OCI-LY3 (cell line): ENCODE measurements around the gene SH2D4B.

Experiments
- H2AFZ ChIP-seq: fragments of 200-600, 300-600 bp; shearing (Covaris generic); 2 replicates; pipeline ENCODE4 v1.6.0; 2014; ENCODE audit warnings: antibody characterized with exemption, low read depth, low read length
- H3K27ac ChIP-seq: fragments of 200-600, 300-600 bp; sonication (generic); 2 replicates; pipeline ENCODE4 v1.5.1; 2014; ENCODE audit warnings: mild to moderate bottlenecking, low read length, moderate library complexity, mixed read lengths
- H3K27me3 ChIP-seq: fragments of 200-600, 300-600 bp; sonication (generic); 2 replicates; pipeline ENCODE4 v1.6.1; 2014; ENCODE audit warnings: low read depth, low read length, mixed read lengths
- H3K36me3 ChIP-seq: fragments of 200-600, 300-600 bp; sonication (generic); replicated peaks from 2 replicates; pipeline ENCODE3; 2014; ENCODE audit warnings: low read depth, low read length, mixed read lengths
- H3K4me1 ChIP-seq: fragments of 300-600, 200-600 bp; sonication (generic); 2 replicates; pipeline ENCODE4 v1.6.1; 2014; ENCODE audit warnings: low read length, mixed read lengths
- H3K4me2 ChIP-seq: fragments of 200-600, 300-600 bp; sonication (generic); 2 replicates; pipeline ENCODE4 v1.6.1; 2014; ENCODE audit warnings: low read length, mixed read lengths
- H3K4me3 ChIP-seq: fragments of 300-600, 200-600 bp; sonication (generic); 2 replicates; pipeline ENCODE4 v1.5.1; 2014; ENCODE audit warnings: antibody characterized with exemption, mild to moderate bottlenecking, low read length, moderate library complexity
- H3K79me2 ChIP-seq: fragments of 300-600, 200-600 bp; shearing (Covaris generic); 2 replicates; pipeline ENCODE4 v1.6.1; 2014; ENCODE audit warnings: mild to moderate bottlenecking, low read length, mixed read lengths
- H3K9ac ChIP-seq: fragments of 300-600, 200-600 bp; shearing (Covaris generic); 2 replicates; pipeline ENCODE4 v1.6.0; 2014; ENCODE audit warnings: mild to moderate bottlenecking, low read length, moderate library complexity
- H3K9me3 ChIP-seq: fragments of 200-600, 300-600 bp; shearing (Covaris generic); 2 replicates; pipeline ENCODE4 v1.6.1; 2014; ENCODE audit warnings: low read length, mixed read lengths; ENCODE audit not compliant: insufficient read depth
- H4K20me1 ChIP-seq: fragments of 200-600, 300-600 bp; sonication (generic); 2 replicates; pipeline ENCODE4 v1.6.1; 2016; ENCODE audit warnings: low read length, mixed read lengths; ENCODE audit not compliant: insufficient read depth
- EZH2phosphoT487 ChIP-seq: fragments of 200-600 bp; shearing (Covaris generic); IDR thresholded peaks from 2 replicates; pipeline ENCODE4 v1.6.1; 2018; ENCODE audit warnings: antibody characterized with exemption, mixed run types, low read depth
- TF ChIP-seq, protein P1 (sequence below): fragments of 200-600, 300-600 bp; sonication (generic); IDR thresholded peaks from 2 replicates; pipeline ENCODE4 v1.5.1; 2014; ENCODE audit warnings: antibody characterized with exemption, low read length, low read depth

SH2D4B gene

DNA sequence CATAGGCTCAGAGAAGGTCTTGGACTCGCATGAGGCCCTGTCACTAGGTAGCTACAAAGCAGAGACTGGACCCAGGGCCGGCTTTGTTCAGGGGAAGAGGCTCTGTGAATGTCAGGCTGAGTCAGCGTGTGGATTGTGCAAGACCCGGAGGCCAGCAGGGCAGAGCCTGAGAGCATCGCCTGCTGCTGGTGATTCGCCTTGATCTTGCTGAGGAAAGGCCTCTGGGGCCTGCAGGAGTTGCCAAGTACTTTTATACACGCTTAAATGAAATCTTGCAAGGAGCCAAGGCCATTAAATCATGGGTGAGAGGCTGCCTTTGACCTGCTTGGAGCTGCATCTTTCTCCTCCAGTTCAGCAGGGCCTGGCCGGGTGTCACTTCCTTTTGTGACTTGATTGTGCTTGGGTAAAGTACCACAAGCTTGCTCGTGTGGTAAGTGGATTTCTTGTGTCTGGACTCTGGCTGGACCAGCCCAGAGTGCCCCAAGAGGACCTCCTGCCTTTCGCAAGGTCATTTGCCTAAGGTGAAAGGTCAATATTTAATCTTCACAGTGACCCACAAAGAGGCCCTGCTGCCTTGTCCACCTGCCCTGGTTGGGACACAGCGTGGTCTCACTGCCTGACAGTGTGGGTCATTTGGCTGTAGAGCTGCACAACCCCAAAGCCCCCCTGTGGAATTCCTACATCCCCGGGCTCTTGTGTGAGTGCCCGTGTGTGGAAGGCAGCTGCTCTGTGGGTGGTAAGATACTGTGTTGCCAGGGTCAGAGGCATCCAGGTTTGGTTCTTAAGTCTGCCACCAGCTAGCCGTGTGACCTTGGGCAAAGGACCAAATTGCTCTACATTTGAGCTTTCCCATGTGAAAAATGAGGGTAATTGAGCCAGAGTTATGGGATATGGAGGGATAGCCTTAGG, 38.6 kb upstream of the SH2D4B start:
- H3K27me3 ChIP-seq, result no peaks in the 10 kb centered on the region
- H3K9ac ChIP-seq, result no peak overlapping the region
- peaks cover 6% of the 10 kb centered on the region; the same call in 1 of the 2 replicates for H3K9me3 ChIP-seq
- peaks cover 24% of the 10 kb centered on the region; the same call in 1 of the 2 replicates for H4K20me1 ChIP-seq
- H3K79me2 ChIP-seq, result no peaks in the 10 kb centered on the region
- no peaks in the 10 kb centered on the region for H3K4me1 ChIP-seq
- no peak overlapping the region for H3K4me3 ChIP-seq
- no peak overlapping the region for H3K27ac ChIP-seq
- H2AFZ ChIP-seq, result no peak overlapping the region
- no peak overlapping the region for H3K4me2 ChIP-seq
- TF ChIP-seq, protein P1, sequence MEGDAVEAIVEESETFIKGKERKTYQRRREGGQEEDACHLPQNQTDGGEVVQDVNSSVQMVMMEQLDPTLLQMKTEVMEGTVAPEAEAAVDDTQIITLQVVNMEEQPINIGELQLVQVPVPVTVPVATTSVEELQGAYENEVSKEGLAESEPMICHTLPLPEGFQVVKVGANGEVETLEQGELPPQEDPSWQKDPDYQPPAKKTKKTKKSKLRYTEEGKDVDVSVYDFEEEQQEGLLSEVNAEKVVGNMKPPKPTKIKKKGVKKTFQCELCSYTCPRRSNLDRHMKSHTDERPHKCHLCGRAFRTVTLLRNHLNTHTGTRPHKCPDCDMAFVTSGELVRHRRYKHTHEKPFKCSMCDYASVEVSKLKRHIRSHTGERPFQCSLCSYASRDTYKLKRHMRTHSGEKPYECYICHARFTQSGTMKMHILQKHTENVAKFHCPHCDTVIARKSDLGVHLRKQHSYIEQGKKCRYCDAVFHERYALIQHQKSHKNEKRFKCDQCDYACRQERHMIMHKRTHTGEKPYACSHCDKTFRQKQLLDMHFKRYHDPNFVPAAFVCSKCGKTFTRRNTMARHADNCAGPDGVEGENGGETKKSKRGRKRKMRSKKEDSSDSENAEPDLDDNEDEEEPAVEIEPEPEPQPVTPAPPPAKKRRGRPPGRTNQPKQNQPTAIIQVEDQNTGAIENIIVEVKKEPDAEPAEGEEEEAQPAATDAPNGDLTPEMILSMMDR, result no peak
- no peak for TF ChIP-seq EZH2phosphoT487
- H3K36me3 ChIP-seq, result peaks cover 26% of the 10 kb centered on the region

DNA sequence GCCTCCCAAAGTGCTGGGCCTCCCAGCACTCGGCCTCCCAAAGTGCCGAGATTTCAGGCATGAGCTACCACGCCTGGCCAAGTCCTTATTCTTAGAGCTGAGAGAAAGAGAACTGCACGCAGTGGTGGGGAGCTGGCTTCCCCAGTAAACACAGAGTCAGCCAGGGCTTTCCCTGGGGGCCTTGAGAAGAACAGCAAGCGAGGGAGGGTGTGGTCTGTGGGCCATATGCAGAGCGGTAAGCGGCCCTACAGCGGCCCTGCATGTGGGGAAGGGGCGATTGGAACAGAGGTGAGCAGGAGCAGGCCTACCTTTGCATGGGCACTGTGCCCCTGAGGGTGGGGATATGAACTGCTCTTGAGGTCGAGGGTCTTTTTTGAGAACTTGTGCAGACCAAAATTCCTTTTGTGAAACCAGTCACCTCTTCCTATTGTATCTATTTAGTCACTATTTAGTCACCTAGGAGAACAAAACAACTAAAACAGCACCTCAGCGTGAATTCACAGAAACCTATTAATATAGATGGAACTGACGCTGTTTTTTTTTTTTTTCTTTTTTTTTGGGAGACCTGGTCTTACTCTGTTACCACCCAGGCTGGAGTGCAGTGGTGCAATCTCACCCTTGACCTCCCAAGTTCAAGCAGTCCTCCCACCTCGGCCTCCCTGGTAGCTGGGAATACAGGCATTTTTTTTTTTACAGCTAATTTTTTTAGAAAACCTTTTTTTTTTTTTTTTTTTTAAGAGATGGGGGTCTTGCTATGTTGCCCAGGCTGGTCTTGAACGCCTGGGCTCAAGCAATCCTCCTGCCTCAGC, 36.9 kb upstream of the SH2D4B start:
- Histone ChIP-seq H3K9me3 (peaks cover 6% of the 10 kb centered on the region; the same call in 1 of the 2 replicates), H2AFZ (no peak overlapping the region), H3K4me1 (no peaks in the 10 kb centered on the region), H3K27ac (no peak overlapping the region), H3K9ac (no peak overlapping the region), H4K20me1 (peaks cover 27% of the 10 kb centered on the region; the same call in 1 of the 2 replicates), H3K4me3 (no peak overlapping the region), H3K79me2 (no peaks in the 10 kb centered on the region), H3K4me2 (no peak overlapping the region), H3K27me3 (no peaks in the 10 kb centered on the region), H3K36me3 (peaks cover 14% of the 10 kb centered on the region)
- TF ChIP-seq, protein P1, result no peak
- no peak for TF ChIP-seq EZH2phosphoT487

- H3K9ac ChIP-seq, result no peak overlapping the region
- TF ChIP-seq, protein P1, result no peak
- TF ChIP-seq EZH2phosphoT487, result no peak
- H4K20me1 ChIP-seq, result peaks cover 27% of the 10 kb centered on the region; the same call in 1 of the 2 replicates
- H3K27me3 ChIP-seq, result no peaks in the 10 kb centered on the region
- H3K4me2 ChIP-seq, result no peak overlapping the region
- H3K4me1 ChIP-seq, result no peaks in the 10 kb centered on the region
- H3K27ac ChIP-seq, result no peak overlapping the region
- no peak overlapping the region for H2AFZ ChIP-seq
- H3K4me3 ChIP-seq, result no peak overlapping the region
- peaks cover 2% of the 10 kb centered on the region; the same call in 1 of the 2 replicates for H3K9me3 ChIP-seq
- H3K36me3 ChIP-seq, result peaks cover 8% of the 10 kb centered on the region
- no peaks in the 10 kb centered on the region for H3K79me2 ChIP-seq
Measured at GRCh38 chr10:80501381-80501912, 36.3 kb upstream of the SH2D4B start.
